IMR-90 (cell line): ENCODE measurements around the gene CSF2RB. TPM values are rescaled to one million over a fixed set of nuclear protein-coding genes. Genes with fewer than 3 reads are reported as not detected.

Source experiments
- ATAC-seq: fragments of 200-7000 bp; cut with Tn5 transposase; 2 replicates; pipeline ENCODE4 v1.9.1; 2020; ENCODE audit warnings: low read depth, mild to moderate bottlenecking, moderate library complexity
- BruUV-seq: library from RNA; stranded (reverse); fragments of 400-500 nt; replicated peaks from 2 replicates; lab custom pipeline; 2021; lab: Mats Ljungman, UMichigan
- CTCF ChIA-PET: fragments of 300-600 bp; formaldehyde crosslinking; extraction: SDS; loops from one replicate; lab custom pipeline; 2021; ENCODE audit warnings: antibody characterized with exemption; lab: Yijun Ruan, JAX
- POLR2A ChIA-PET: fragments of 300-600 bp; sonication (Branson Sonifier 250); formaldehyde crosslinking; loops from one replicate; lab custom pipeline; 2022; ENCODE audit warnings: antibody characterized with exemption; ENCODE audit not compliant: unreplicated experiment; lab: Charles Lee
- DNase-seq: peaks from one replicate; pipeline ENCODE4 v3.0.0; 2013
- H2AFZ ChIP-seq: replicated peaks from 2 replicates; pipeline ENCODE3; 2013; ENCODE audit warnings: low read length, mild to moderate bottlenecking; ENCODE audit not compliant: poor library complexity
- H2AK5ac ChIP-seq: 2 replicates; pipeline ENCODE4 v1.6.1; 2013; ENCODE audit warnings: low read depth, low read length, inconsistent platforms
- H2AK9ac ChIP-seq: replicated peaks from 2 replicates; pipeline ENCODE3; 2013; ENCODE audit warnings: mild to moderate bottlenecking, low read depth, low read length, moderate library complexity; ENCODE audit not compliant: poor library complexity
- H2BK120ac ChIP-seq: 2 replicates; pipeline ENCODE4 v1.6.1; 2013; ENCODE audit warnings: low read depth, low read length, inconsistent platforms
- H2BK15ac ChIP-seq: 3 replicates; pipeline ENCODE4 v1.6.1; 2013; ENCODE audit warnings: low read depth, low read length, inconsistent platforms
- H2BK20ac ChIP-seq: 2 replicates; pipeline ENCODE4 v1.6.1; 2013; ENCODE audit warnings: low read depth, mild to moderate bottlenecking, inconsistent platforms, low read length, moderate library complexity
- H2BK5ac ChIP-seq: 2 replicates; pipeline ENCODE4 v1.6.1; 2013; ENCODE audit warnings: mild to moderate bottlenecking, low read depth, low read length, inconsistent platforms; ENCODE audit not compliant: poor library complexity, severe bottlenecking
- H3K14ac ChIP-seq: replicated peaks from 2 replicates; pipeline ENCODE4 v1.6.1; 2013; ENCODE audit warnings: low read depth, low read length, inconsistent platforms
- H3K18ac ChIP-seq: 2 replicates; pipeline ENCODE4 v1.6.1; 2013; ENCODE audit warnings: low read depth, low read length, control low read depth
- H3K23ac ChIP-seq: 2 replicates; pipeline ENCODE4 v1.6.1; 2013; ENCODE audit warnings: low read depth, low read length, inconsistent platforms
- H3K27ac ChIP-seq: 2 replicates; pipeline ENCODE4 v1.5.1; 2013; ENCODE audit warnings: mild to moderate bottlenecking, control low read depth, low read length; ENCODE audit not compliant: insufficient read depth
- H3K27me3 ChIP-seq: 2 replicates; pipeline ENCODE4 v1.6.1; 2013; ENCODE audit warnings: low read length; ENCODE audit not compliant: control insufficient read depth, insufficient read depth
- H3K36me3 ChIP-seq: 2 replicates; pipeline ENCODE4 v1.6.1; 2013; ENCODE audit warnings: low read length, mixed read lengths; ENCODE audit not compliant: control insufficient read depth, insufficient read depth
- H3K4ac ChIP-seq: 2 replicates; pipeline ENCODE4 v1.6.1; 2013; ENCODE audit warnings: low read depth, low read length, inconsistent platforms
- H3K4me1 ChIP-seq: 2 replicates; pipeline ENCODE4 v1.6.1; 2013; ENCODE audit warnings: low read length, mixed read lengths; ENCODE audit not compliant: control insufficient read depth, insufficient read depth
- H3K4me2 ChIP-seq: 2 replicates; pipeline ENCODE4 v1.6.1; 2013; ENCODE audit warnings: low read depth, mild to moderate bottlenecking, control low read depth, low read length, moderate library complexity
- H3K4me3 ChIP-seq: 2 replicates; pipeline ENCODE4 v1.5.1; 2013; ENCODE audit warnings: low read depth, mild to moderate bottlenecking, control low read depth, low read length, moderate library complexity; ENCODE audit not compliant: insufficient read depth
- H3K56ac ChIP-seq: 2 replicates; pipeline ENCODE4 v1.6.1; 2013; ENCODE audit warnings: low read length, inconsistent platforms; ENCODE audit not compliant: insufficient read depth; ENCODE audit errors: extremely low read depth
- H3K79me1 ChIP-seq, 2 experiments: 2 replicates each; pipeline ENCODE4 v1.6.1; 2013; ENCODE audit warnings: low read length in 2 of 2, inconsistent platforms in 1 of 2, low read depth in 1 of 2
- H3K9ac ChIP-seq: 2 replicates; pipeline ENCODE4 v1.6.1; 2013; ENCODE audit warnings: low read depth, low read length, control low read depth
- H3K9me1 ChIP-seq: 2 replicates; pipeline ENCODE4 v1.6.1; 2013; ENCODE audit warnings: low read length, inconsistent platforms; ENCODE audit not compliant: insufficient read depth
- H3K9me3 ChIP-seq: 2 replicates; pipeline ENCODE4 v1.6.1; 2013; ENCODE audit warnings: low read length; ENCODE audit not compliant: control insufficient read depth, insufficient read depth
- H4K20me1 ChIP-seq: 2 replicates; pipeline ENCODE4 v1.6.1; 2013; ENCODE audit warnings: low read length, inconsistent platforms; ENCODE audit not compliant: insufficient read depth
- H4K5ac ChIP-seq: 2 replicates; pipeline ENCODE4 v1.6.1; 2013; ENCODE audit warnings: mild to moderate bottlenecking, low read depth, low read length, control low read depth
- H4K8ac ChIP-seq, 2 experiments: 2 replicates each; pipeline ENCODE4 v1.6.1; 2013; ENCODE audit warnings: low read depth in 2 of 2, low read length in 2 of 2, control low read depth in 1 of 2, inconsistent platforms in 1 of 2
- H4K91ac ChIP-seq: 2 replicates; pipeline ENCODE4 v1.6.1; 2013; ENCODE audit warnings: low read depth, low read length, inconsistent platforms; ENCODE audit not compliant: insufficient read depth
- BHLHE40 ChIP-seq: fragments of 150-350 bp; IDR thresholded peaks from 2 replicates; pipeline ENCODE4 v1.6.1; 2016; ENCODE audit warnings: mild to moderate bottlenecking, low read depth, low read length
- CEBPB ChIP-seq: IDR thresholded peaks from 2 replicates; pipeline ENCODE4 v1.6.1; 2012; ENCODE audit warnings: low read depth, low read length, improper control_type of control experiment
- CHD1 ChIP-seq: IDR thresholded peaks from 2 replicates; pipeline ENCODE4 v1.6.1; 2012; ENCODE audit warnings: low read depth, low read length, improper control_type of control experiment
- CTCF ChIP-seq: conservative IDR thresholded peaks from 2 replicates; pipeline ENCODE4 v1.5.1; 2012; ENCODE audit warnings: mild to moderate bottlenecking, low read depth, low read length, improper control_type of control experiment
- ELK1 ChIP-seq: fragments of 150-350 bp; IDR thresholded peaks from 2 replicates; pipeline ENCODE4 v1.6.1; 2016; ENCODE audit warnings: low read depth, mild to moderate bottlenecking, low read length, moderate library complexity, borderline replicate concordance
- FOS ChIP-seq: fragments of 150-350 bp; IDR thresholded peaks from 2 replicates; pipeline ENCODE4 v1.6.1; 2016; ENCODE audit warnings: low read depth, low read length
- MAFK ChIP-seq: IDR thresholded peaks from 2 replicates; pipeline ENCODE4 v1.6.1; 2012; ENCODE audit warnings: low read depth, low read length, improper control_type of control experiment
- MAZ ChIP-seq: IDR thresholded peaks from 2 replicates; pipeline ENCODE4 v1.6.1; 2012; ENCODE audit warnings: low read depth, mild to moderate bottlenecking, low read length, improper control_type of control experiment, moderate library complexity, borderline replicate concordance
- MXI1 ChIP-seq: IDR thresholded peaks from 2 replicates; pipeline ENCODE4 v1.6.1; 2012; ENCODE audit warnings: low read depth, mild to moderate bottlenecking, low read length, moderate library complexity, borderline replicate concordance
- NFE2L2 ChIP-seq: fragments of 150-350 bp; IDR thresholded peaks from 2 replicates; pipeline ENCODE4 v1.6.1; 2016; ENCODE audit warnings: low read depth, mild to moderate bottlenecking, low read length
- POLR2A ChIP-seq: IDR thresholded peaks from 2 replicates; pipeline ENCODE4 v1.6.1; 2012; ENCODE audit warnings: mild to moderate bottlenecking, low read depth, low read length
- RAD21 ChIP-seq: IDR thresholded peaks from 2 replicates; pipeline ENCODE4 v1.6.1; 2012; ENCODE audit warnings: low read length, improper control_type of control experiment
- RCOR1 ChIP-seq: IDR thresholded peaks from 2 replicates; pipeline ENCODE4 v1.6.1; 2012; ENCODE audit warnings: mild to moderate bottlenecking, low read length, improper control_type of control experiment; ENCODE audit not compliant: insufficient replicate concordance
- RFX5 ChIP-seq: IDR thresholded peaks from 2 replicates; pipeline ENCODE4 v1.8.0; 2012; ENCODE audit warnings: low read depth, mild to moderate bottlenecking, low read length, moderate library complexity
- SMC3 ChIP-seq: fragments of 150-350 bp; IDR thresholded peaks from 2 replicates; pipeline ENCODE4 v1.6.1; 2016; ENCODE audit warnings: low read depth, mild to moderate bottlenecking, antibody characterized with exemption, low read length, moderate library complexity
- USF2 ChIP-seq: fragments of 150-350 bp; IDR thresholded peaks from 2 replicates; pipeline ENCODE4 v1.6.1; 2017; ENCODE audit warnings: mild to moderate bottlenecking, antibody characterized with exemption, low read length, low read depth
- WGBS, 2 experiments: methylation state at CpG; one replicate each; pipeline versions ENCODE4 v1.1.5 to v1.1.7; 2013; ENCODE audit warnings: missing lambda C conversion rate in 2 of 2; ENCODE audit not compliant: insufficient read length in 1 of 2; ENCODE audit errors: extremely low coverage in 2 of 2; 5-methylcytosine and 5-hydroxymethylcytosine counted together
- dilution Hi-C: fragments of 300-500 bp; cut with HindIII; formaldehyde crosslinking; loops from one replicate; pipeline ENCODE4 v1.14.3; 2018; ENCODE audit warnings: low sequenced_read_pairs; ENCODE audit not compliant: unreplicated experiment
- in situ Hi-C: fragments of 300-500 bp; cut with MboI; formaldehyde crosslinking; loops from 3 replicates; pipeline ENCODE4 v1.14.3; 2019; ENCODE audit warnings: low sequenced_read_pairs, inconsistent platforms, mixed read lengths
- intact Hi-C: fragments of 100-400 bp; cut with micrococcal nuclease; formaldehyde crosslinking; loops from 2 replicates; pipeline ENCODE4 v1.10.0; 2022
- polyA plus RNA-seq, 3 experiments: library from polyadenylated mRNA; depleted of rRNA; stranded (reverse); fragments of >200 nt; gene quantifications; 2 replicates each; pipeline ENCODE4 v1.2.3, GENCODE V29; 2012; ENCODE audit warnings: low replicate concordance in 1 of 3
- total RNA-seq: library from RNA; depleted of rRNA; stranded (reverse); fragments of >200 nt; gene quantifications from 2 replicates; pipeline ENCODE4 v1.2.3, GENCODE V29; 2012

Gene CSF2RB
- total and polyA plus RNA-seq, 2 of the 4 experiments (the other 2 are of a cell fraction): not detected

GRCh38 chr22:36912694-36913426, 568 bp upstream of the CSF2RB start:
- H4K20me1 ChIP-seq: no peaks in the 10 kb centered on the region
- WGBS, 2 experiments: no CpG with 5 or more reads among the region's 8 CpGs
- H2AK5ac ChIP-seq: no peak overlapping the region
- H4K8ac ChIP-seq: no peak overlapping the region
- no peaks in the 10 kb centered on the region for H3K9me3 ChIP-seq
- peaks cover 13% of the 10 kb centered on the region for H3K27me3 ChIP-seq
- no peak for TF ChIP-seq RFX5
- TF ChIP-seq RCOR1: no peak
- no peak for TF ChIP-seq RAD21
- TF ChIP-seq MAFK: no peak
- no peak for TF ChIP-seq POLR2A
- TF ChIP-seq NFE2L2: no peak
- no peak for TF ChIP-seq SMC3
- no peak for TF ChIP-seq BHLHE40
- no peak for TF ChIP-seq USF2
- no peak for TF ChIP-seq MXI1
- TF ChIP-seq CHD1: no peak
- no peak for TF ChIP-seq CTCF
- no peak for TF ChIP-seq ELK1
- no peak for TF ChIP-seq MAZ
- no peak for TF ChIP-seq CEBPB
- no peak for TF ChIP-seq FOS
- no TSS peak for BruUV-seq
- no peaks in the 10 kb centered on the region for H3K4me1 ChIP-seq
- H2AFZ ChIP-seq: no peak overlapping the region
- H3K18ac ChIP-seq: no peak overlapping the region
- dilution Hi-C loops (no loop called here), in situ Hi-C loops (no loop called here), intact Hi-C loops (no loop called here)
- no peak overlapping the region for H3K4ac ChIP-seq
- DNase-seq (no peak), ATAC-seq (no peak)
- no peaks in the 10 kb centered on the region for H3K79me1 ChIP-seq
- H3K27ac ChIP-seq: no peak overlapping the region
- CTCF ChIA-PET: no interaction called here
- H3K9me1 ChIP-seq: no peaks in the 10 kb centered on the region
- POLR2A ChIA-PET: no interaction called here
- H2BK5ac ChIP-seq: no peak overlapping the region
- H3K9ac ChIP-seq: no peak overlapping the region
- no peaks in the 10 kb centered on the region for H3K36me3 ChIP-seq
- no peak overlapping the region for H2BK120ac ChIP-seq
- H3K4me3 ChIP-seq: no peak overlapping the region
- no peak overlapping the region for H2AK9ac ChIP-seq
- H4K91ac ChIP-seq: no peak overlapping the region
- no peak overlapping the region for H2BK20ac ChIP-seq
- H3K4me2 ChIP-seq: no peak overlapping the region
- no peak overlapping the region for H3K56ac ChIP-seq
- no peak overlapping the region for H2BK15ac ChIP-seq
- no peak overlapping the region for H4K5ac ChIP-seq
- H3K14ac ChIP-seq: no peak overlapping the region
- no peak overlapping the region for H3K23ac ChIP-seq
